NB4 (cell line): ENCODE data around the gene LAMB3.

ENCODE experiments used
- MYC ChIP-seq: IDR thresholded peaks from 2 replicates; pipeline ENCODE4 v1.6.1; 2011; ENCODE audit warnings: low read depth, low read length
- POLR2A ChIP-seq: IDR thresholded peaks from 2 replicates; pipeline ENCODE4 v1.6.1; 2011; ENCODE audit warnings: mild to moderate bottlenecking; ENCODE audit not compliant: insufficient read length; ENCODE audit errors: extremely low read depth
- TF ChIP-seq, protein P1 (sequence below): IDR thresholded peaks from one replicate; pipeline ENCODE4 v1.5.1; 2012; ENCODE audit warnings: low read depth, low read length

DNA sequence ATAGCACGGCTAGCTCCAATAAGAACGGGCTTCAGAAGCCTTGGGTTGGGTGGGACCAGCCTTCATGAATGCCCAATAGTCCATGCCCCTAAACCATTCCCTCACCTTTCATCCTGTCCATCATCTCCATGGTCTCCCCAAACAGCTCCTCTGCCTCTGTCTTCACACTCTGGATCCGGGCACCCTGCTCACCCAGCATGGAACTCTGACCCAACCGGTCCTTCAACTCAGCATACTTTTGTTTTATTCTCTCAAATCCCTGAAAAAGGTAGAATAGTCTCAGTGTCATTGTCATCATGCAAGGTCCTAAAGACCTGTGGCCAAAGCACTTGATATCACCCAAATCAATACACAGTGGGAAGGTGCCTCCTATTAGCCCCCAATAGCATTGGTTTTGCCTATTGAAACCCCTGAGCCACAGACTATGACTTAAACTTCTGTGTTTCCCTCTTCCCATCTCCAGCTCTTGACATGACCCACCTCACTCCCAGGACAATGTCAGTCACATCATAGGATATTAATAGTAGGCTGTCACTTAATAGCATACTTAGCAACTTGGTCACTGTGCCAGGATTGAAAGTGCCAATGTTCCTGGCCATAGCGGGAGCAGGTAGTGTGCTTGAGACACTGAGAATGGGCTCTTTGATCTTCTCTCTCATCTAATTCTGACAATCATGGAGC is 35.7 kb downstream of the LAMB3 start:
- TF ChIP-seq, protein P1, sequence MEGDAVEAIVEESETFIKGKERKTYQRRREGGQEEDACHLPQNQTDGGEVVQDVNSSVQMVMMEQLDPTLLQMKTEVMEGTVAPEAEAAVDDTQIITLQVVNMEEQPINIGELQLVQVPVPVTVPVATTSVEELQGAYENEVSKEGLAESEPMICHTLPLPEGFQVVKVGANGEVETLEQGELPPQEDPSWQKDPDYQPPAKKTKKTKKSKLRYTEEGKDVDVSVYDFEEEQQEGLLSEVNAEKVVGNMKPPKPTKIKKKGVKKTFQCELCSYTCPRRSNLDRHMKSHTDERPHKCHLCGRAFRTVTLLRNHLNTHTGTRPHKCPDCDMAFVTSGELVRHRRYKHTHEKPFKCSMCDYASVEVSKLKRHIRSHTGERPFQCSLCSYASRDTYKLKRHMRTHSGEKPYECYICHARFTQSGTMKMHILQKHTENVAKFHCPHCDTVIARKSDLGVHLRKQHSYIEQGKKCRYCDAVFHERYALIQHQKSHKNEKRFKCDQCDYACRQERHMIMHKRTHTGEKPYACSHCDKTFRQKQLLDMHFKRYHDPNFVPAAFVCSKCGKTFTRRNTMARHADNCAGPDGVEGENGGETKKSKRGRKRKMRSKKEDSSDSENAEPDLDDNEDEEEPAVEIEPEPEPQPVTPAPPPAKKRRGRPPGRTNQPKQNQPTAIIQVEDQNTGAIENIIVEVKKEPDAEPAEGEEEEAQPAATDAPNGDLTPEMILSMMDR: no peak
- TF ChIP-seq POLR2A: no peak
- TF ChIP-seq MYC: no peak
